ENCODE measurements around the gene RTCA.

GRCh38 chr1:100304921-100305320 lies 38.9 kb downstream of the RTCA start:
- TF ChIP-seq CTCF (IDR thresholded peaks at IDR 0.05) (no peak), EP300 (IDR thresholded peaks at IDR 0.05) (no peak), POLR2A (IDR thresholded peaks at IDR 0.05) (no peak), POLR2AphosphoS5 (IDR thresholded peaks at IDR 0.05) (no peak)
